Right ventricle myocardium superior (tissue), 1 donor: ENCODE results near the gene RNU6-9. TPM values are rescaled to one million over a fixed set of nuclear protein-coding genes. Genes with fewer than 3 reads are reported as not detected.

ENCODE experiments used
- ATAC-seq: fragments of 200-7000 bp; cut with Tn5 transposase; one replicate; pipeline ENCODE4 v1.9.1; 2020; ENCODE audit warnings: mild to moderate bottlenecking; ENCODE audit not compliant: poor library complexity
- DNase-seq: peaks from one replicate; pipeline ENCODE4 v3.0.0-alpha.2; 2020
- intact Hi-C: fragments of 100-400 bp; cut with DNase I; formaldehyde crosslinking; loops from one replicate; pipeline ENCODE4 v1.11.2; 2022
- total RNA-seq: library from RNA; stranded (reverse); fragmentation: NEBNext Ultra II Directional; extraction: Animal tissue kit (Norgen Biotek cat#: 25700); gene quantifications from one replicate; pipeline ENCODE4 v1.2.1, GENCODE V29; 2021
- donor health status: DM: no; HTN: yes; CAD: no; lungs with severe emphysema.

Gene RNU6-9
- total RNA-seq, 1 donor from 2014 or later, result not detected

DNA sequence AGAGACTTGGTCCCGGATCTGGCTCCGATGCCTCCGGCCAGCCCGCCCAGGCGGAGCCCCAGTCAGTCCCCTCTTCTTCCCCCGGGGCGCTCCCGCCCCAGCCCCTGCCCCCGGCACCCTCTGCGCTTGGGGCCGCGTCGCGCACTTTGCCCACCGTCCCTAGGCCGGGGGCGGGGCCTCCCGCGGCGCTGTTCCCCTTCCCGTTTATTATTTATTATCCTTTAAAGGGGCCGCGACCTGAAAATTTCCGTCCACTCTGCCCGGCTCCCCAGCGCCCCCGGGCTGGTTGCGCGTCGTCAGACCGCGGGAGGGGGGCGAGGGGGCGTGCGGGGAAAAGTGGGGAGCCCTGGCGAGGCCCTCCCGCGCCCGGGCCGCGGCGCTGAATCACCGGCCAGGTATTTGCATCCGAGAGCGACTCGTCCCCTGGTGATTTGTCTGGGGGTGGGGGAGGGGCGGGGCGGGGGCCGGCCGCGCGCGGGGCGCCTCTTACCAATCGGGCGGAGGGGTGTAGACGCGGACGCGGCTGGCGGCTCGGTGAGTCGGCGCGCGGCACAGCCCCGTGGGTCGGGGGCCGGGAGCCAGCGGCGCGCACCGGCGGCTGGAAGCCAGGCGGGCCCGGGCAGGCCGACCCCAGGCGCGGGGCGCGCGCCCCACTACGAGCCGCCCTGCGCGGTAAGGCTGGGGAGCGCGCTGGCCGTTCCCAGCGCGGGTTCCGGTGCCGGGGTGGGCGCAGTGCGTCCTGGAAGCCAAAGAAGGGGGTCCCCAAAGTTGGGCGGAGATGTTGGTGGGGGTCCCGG, 32.4 kb downstream of the RNU6-9 start, which contains the start of gene ARID3A:
Gene ARID3A, plus strand, starts transcription at position 510 of the 797 bp plus-strand sequence. CDS start 3,494 bp downstream, outside the sequence.
- peak; percentile 88 for DNase-seq
- ATAC-seq, result peak; percentile 85
- intact Hi-C loops, result no loop called here

DNA sequence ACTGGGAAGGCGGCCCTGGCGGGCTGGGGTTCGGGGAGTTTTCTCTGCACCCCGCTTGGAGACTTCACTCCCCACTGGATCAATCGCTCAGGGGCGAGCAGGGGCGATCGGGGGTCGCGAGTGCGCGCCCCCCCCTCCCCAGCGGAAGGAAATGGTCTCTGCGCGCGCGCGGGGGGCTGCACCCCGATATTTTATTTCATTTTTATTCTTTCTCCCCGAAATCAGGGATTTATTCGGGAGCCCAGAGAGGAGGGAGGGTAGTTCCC, 33.0 kb downstream of the RNU6-9 start:
- DNase-seq (no peak), ATAC-seq (no peak)
- intact Hi-C loops, result no loop called here

DNA sequence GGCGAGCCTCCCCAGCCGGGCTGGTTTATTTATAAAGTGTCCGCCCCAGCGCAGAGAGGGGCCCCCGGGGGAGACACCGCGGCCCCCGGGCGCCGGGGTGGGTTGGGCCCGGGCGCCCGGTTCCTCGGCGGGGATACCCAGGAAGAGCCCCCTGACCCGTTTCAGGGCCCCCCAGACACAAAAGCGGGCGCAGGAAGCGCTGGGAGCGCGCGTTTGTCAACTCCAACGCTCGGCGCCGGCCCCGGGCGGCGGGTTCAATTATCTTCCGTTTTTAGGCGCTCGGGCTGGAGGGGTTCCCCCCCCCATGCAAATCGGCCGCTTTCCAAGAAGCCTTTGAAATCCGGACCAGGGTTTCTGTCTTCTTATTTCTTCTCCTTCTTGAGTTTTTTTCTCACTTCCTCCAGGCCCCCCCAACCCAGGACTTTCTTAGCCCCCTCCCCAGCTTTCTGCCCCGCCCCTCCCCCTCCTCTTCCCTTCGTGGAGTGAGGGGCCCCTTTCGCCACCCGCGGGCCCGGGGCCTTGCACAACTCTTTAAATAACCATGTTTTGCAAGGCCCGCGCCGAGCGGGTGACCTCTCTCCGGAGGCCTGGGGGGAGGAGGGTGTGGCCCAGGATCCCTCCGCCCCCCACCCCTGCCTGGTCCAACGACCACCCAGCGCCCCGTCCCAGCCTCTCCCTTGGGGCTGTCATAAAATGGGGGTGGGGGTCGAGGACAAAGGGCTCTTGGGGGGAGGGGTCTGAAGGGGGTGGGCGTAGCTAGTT, 33.5 kb downstream of the RNU6-9 start:
- ATAC-seq (peak; percentile 37), DNase-seq (peak; percentile 87)
- intact Hi-C loops, result no loop called here

DNA sequence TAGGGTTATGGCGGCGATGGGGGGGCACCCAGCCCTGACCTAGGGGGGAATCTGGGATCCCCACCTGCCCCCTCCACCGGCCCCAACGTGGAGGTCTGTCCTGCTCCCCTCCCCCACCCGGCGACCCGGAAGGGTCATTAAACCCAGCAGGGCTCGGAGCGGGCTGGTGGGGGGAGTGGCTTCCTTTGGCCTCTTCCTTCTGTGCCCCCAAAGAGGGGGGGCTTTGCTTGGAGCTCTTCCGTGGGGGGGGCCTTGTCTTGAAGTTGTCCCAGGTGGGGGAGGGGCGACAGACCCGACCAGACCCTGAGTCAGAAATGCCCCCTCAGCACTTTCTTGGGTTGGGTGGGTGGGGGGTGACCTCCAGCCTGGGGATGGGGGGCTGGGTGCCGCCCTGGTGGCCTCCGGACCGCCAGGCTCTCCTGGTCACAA, 34.1 kb downstream of the RNU6-9 start:
- ATAC-seq (no peak), DNase-seq (no peak)
- intact Hi-C loops, result no loop called here

DNA sequence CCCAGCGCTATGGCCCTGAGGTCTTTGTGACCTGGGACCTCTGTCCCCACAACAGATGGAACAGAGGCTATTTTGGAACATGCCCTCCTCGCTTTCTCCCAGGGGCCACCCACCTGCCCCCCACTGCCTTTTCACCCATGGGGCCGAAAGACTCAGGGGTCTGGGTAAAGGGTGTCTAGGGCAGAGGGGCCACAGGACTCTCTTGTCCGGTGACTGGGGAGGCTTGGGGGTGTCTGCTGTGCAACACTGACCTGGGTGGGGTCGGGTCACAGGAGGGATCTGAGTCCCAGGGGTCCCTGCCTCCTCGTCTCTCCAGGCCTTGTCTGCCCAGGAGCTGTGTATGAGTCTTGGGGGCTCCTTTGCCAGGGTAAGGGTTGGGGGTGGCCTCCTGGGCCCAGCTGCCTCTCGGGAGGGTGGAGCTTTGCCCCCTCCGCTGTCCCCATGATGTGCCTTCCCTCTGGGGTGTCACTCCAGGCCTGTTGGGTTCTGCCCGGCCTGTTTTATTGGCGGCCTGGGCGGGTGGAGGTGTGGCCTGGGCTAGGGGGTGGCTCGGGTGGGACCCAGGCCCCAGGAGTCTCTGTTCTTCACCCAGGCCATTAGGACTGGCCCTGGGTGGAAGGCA, 34.6 kb downstream of the RNU6-9 start:
- DNase-seq (no peak), ATAC-seq (no peak)
- intact Hi-C loops, result no loop called here

DNA sequence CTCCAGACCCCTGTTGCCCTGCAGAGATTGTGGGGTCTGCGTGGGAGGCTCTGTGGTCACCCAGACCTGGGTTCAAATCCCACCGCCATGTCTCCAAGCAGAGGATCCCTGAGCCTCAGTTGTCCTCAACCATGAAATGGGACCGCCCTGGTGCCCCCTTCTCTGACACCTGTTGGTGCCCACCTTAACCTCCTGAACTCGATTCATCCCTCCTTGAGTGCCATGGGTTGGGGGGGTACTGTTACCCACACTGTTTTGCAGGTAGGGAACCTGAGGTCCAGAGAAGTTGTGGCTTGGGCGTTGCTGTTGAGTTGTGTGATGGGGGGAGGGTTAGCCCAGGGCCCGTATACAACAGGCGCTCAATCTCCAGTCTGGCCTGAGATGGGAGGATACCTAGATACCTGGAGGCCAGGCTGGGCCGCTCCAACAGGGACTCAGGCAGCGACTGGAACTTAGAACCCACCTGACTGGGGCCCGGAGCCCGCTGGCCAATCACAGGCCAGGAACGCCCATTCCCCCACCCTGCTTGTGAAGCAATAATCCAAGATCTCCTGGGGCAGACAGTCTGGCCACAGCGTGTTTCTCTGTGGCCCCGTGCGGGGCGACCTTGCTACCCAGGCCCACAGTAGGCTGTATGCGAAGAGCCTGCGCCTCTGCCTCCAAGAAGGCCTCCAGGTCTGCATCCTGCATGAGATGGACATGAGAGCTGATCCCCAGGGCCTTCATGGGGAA, 35.4 kb downstream of the RNU6-9 start:
- intact Hi-C loops, result no loop called here
- ATAC-seq (no peak), DNase-seq (peak; percentile 54)

DNA sequence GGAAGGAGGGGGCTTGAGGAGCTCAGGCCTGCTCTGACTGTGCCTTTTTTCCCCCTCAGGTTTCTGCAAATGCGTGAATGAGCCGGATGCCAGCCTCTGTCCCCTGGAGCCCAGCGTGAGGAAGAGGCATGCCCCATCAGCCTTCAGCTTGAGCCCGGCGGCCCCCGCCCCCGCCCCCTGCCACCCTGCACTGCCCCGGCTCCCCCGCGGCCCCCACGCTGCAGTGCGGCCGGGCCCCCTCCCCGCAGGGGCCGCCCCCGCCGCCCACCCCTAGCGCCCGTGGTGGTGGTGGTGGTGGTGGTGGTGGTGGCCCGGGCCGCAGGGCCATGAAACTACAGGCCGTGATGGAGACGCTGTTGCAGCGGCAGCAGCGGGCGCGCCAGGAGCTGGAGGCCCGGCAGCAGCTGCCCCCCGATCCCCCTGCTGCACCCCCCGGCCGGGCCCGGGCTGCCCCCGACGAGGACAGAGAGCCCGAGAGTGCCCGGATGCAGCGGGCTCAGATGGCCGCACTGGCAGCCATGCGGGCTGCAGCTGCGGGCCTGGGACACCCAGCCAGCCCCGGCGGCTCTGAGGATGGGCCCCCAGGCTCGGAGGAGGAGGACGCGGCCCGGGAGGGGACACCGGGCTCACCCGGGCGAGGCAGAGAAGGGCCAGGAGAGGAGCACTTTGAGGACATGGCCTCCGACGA, 36.1 kb downstream of the RNU6-9 start:
- no peak for DNase-seq
- no peak for ATAC-seq
- intact Hi-C loops, result no loop called here

DNA sequence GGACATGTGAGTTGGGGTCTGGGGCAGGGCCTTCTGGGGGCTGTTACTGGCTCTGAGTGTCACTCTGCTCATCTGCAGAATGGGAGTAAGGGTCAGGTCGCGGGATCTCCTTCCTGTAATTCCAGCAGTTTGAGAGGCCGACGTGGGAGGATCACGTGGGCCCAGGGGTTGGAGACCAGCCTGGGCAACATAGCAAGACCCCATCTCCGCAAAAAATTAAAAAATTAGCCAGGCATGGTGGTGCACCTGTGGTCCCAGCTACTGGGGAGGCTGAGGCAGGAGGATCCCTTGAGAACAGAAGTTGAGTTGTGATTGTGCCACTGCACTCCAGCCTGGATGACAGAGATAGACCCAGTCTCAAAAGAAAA, 36.6 kb downstream of the RNU6-9 start:
- DNase-seq, result no peak
- no peak for ATAC-seq
- intact Hi-C loops, result no loop called here

DNA sequence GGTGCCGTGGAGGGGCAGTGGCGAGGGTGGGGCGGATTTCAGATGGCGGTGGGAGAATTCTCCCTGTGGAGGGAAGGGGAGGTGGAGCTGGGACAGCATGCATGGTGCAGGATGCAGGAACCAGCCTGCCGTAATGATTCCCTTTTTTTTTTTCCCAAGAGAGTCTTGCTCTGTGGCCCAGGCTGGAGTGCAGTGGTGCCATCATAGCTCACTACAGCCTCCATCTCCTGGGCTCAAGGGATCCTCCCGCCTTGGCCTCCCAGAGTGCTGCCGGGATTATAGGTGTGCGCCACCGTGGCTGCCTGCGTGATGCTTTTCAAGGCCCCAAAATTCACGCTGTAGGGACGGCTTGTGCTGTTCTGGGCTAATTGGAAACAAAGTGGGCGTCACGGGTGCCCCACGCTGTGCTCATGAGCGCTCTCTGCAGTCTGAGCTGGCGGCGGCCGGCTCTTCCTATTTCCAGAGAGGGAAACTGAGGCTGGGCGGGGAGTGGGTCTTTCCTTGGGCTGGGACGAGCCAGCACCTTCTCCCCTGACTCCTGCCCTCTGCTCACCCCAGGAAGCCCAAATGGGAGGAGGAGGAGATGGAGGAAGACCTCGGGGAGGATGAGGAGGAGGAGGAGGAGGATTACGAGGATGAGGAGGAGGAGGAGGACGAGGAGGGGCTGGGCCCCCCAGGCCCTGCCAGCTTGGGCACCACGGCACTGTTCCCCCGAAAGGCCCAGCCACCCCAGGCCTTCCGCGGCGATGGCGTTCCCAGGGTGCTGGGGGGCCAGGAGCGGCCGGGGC, 38.8 kb downstream of the RNU6-9 start:
- intact Hi-C loops, result no loop called here
- DNase-seq, result no peak
- ATAC-seq, result no peak

DNA sequence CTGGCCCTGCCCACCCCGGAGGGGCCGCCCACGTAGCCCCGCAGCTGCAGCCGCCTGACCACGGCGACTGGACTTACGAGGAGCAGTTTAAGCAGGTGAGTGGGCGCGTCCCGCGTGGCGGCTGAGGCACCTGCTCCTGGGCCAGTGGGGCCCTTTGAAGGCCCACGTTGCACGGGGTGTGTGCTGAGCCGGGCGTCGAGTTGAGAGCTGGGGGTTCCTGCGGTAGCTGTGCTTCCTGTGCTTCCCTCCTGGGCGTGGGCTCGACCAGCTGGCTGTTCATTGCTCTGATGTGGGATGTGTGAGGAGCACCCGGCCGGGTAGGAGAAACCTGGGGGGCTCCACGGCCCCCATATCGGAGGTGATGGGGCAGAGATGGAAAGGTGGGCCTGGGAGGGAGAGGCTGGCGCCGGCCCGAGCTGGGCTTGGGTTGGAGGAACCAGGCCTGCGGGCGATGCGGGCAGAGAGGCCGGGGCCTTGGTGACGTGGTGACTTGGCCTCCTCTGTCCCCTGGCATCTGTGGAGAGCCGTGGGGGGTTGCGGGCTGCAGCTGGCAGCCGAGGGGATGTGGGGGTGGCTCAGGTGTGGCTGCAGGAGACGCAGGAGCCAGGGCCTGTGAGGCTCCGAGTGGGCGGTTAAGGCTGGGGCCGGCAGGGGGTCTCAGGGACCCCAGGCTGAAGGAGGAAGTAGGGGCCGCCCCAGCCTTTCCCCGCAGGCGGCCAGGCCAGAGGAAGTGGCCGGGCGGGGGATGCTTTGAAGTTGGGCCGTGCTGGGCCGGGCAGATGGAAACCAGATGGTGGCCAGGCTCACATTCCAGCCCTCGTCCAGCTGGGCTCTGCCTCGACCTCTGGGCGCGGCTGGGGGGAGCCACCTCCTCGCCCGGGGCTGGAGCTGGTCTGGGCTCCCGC, 39.6 kb downstream of the RNU6-9 start:
- intact Hi-C loops, result no loop called here
- peak; percentile 75 for ATAC-seq
- DNase-seq, result peak; percentile 89

DNA sequence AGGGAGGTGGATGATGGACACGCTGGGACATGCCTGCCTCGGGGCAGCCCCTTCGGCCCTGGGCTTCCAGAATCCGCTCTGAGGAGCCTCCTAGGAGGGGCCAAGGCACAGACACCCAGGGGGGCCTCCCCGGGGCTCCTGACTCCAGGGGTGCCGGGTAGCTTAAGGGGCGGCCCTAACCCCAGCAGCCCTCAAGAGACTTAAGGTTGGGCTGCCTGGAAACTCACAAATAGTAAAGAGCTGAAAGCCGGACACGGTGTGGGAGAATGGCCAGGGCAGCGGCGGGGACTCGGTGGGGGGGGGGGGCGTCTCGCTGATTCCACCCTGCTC, 40.2 kb downstream of the RNU6-9 start:
- ATAC-seq, result no peak
- DNase-seq, result no peak
- intact Hi-C loops, result no loop called here

DNA sequence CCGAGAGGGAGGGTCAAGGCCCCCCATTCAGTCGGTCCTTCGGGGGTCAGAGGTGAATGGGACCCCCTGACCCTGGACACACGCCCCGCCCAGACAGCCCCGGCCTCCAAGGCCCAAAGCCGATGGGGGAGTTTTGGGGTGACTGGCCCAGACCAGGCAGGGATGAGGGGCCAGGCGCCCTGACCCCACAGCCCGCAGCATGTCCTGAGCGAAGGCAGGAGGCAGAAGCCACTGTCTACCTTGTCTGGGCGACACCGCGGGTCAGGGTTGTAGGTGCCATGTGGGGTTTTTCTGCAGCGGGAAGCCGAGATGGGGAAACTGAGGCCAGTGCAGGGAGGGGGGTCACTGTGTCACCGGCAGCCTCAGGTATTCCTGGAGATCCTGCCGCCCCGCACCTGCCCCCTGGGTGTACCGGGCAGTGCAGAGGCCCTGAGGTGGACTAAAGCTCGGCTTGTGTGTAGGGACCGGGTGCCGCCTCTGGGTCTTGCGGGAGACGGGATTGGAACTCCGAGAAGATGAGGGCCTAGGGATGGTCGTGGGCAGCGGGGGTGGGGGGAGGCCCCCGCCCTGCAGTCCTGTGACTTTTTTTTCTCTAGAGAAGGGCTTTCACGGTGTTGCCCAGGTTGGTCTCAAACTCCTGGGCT, 41.0 kb downstream of the RNU6-9 start:
- ATAC-seq, result no peak
- no peak for DNase-seq
- intact Hi-C loops, result no loop called here

DNA sequence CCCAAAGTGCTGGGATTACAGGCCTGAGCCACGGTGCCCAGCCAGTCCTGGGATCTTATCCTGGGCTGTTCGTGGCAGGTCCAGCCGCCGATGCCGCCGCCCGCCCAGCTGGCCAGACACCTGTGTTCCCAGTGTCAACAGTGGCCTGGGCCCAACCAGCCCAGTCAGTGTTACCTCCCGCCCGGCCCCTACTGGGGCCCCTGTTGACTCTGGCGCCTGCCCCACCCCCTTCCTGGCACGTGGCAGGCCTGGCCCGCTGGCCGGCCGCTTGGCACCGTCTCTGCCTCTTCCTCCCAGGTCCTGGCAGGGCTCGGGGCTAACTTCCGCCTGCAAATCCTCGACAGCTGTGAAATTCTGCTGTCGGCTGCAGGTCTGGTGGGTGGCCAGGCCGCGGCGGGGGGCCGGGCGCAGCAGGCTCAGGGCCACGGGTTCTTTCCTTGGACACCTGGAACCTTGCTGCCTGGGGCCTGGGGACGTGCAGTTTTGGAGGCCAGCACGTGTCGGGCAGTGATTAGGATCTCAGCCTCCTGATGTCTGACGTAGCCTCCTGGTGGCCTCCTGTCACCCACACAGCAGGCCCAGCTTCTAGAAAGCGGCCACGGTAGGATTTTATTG, 41.7 kb downstream of the RNU6-9 start:
- intact Hi-C loops, result no loop called here
- DNase-seq (peak; percentile 93), ATAC-seq (peak; percentile 92)

DNA sequence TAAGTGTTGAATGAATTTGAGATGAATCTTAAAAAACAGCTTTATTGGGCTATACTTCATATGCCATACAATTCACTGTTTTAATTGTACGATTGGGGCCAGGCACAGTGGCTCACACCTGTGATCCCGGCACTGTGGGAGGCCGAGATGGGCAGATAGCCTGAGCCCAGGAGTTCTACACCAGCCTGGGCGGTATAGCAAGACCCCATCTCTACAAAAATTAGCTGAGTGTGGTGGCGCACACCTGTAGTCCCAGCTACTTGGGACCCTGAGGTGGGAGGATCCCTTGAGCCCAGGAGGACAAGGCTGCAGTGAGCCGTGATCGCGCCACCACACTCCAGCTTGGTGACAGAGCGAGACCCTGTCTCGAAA, 42.9 kb downstream of the RNU6-9 start:
- no peak for DNase-seq
- ATAC-seq, result no peak
- intact Hi-C loops, result no loop called here

DNA sequence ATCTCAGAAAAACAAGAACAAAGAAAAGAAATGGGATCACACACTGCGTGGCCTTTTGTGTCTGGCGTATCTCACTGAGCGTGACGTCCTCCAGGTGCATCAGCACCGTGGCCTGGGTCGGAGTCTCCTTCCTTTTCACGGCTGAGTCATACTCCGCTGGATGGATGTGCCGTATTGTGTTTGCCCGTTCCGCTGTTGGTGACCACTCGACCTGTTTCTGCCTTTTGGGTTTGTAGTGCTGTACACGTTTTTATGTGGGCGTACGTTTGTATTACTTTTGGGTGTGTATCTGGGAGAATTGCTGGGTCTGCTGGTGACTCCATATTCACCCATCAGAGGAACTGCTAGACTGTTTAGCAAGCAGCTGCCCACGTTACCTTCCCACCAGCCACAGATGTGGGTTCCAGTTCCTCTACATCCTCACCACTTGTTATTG, 44.0 kb downstream of the RNU6-9 start:
- intact Hi-C loops, result no loop called here
- DNase-seq (no peak), ATAC-seq (no peak)

DNA sequence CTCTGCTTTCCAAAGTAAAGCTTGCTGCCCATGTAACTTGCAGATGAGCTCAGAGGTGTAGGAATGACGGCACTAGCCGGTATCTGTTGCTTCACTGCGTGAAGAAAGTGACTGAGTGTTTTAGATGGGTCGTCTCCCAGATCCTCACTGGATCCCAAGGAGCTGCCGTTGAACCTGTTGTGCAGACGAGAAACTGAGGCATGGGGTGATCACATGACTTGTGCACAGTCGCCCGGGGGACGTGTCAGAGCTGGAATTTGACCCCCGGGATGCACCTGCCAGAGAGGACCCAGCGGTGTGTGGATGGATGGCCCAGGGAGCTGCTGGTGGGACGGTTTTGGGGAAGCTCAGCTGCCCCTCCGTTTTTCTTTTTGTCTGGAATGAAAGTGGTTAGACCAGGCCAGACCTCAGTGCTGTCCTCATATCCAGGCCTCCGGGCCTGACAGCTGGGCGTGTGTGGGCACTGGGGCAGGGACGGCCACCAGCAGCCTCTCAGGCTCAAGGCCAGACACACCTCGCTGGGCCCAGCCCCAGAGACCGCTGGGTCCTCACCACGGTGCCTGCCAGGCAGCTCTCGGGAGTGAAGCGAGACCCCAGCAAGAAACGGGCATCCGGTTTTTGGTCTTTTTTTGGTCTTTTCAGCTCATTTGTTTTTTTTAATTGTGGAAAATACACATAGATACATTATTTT, 45.1 kb downstream of the RNU6-9 start:
- DNase-seq (no peak), ATAC-seq (no peak)
- intact Hi-C loops, result no loop called here
